ENCODE results near the gene AMBRA1. TPM values are rescaled to one million over a fixed set of nuclear protein-coding genes. Genes with fewer than 3 reads are reported as not detected.

AMBRA1 gene
- total RNA-seq, 2 donors from 2014 or later: 35.2 to 42.2 TPM

- Histone ChIP-seq H3K4me3 (no peak overlapping the region), H3K27ac (no peak overlapping the region), H3K36me3 (peaks cover 15% of the 10 kb centered on the region), H3K27me3 (replicated peaks; ENCODE audit: insufficient read depth) (no peaks in the 10 kb centered on the region), H3K4me1 (ENCODE audit: control insufficient read depth in 1 of 2, low read depth in 2 of 2) (peaks cover 3 to 16% of the 10 kb centered on the region in 2 donors), H3K9me3 (no peaks in the 10 kb centered on the region)
- no peak for TF ChIP-seq CTCF (IDR thresholded peaks at IDR 0.05)
- DNase-seq (ENCODE audit: low spot score): no peak
- ATAC-seq (ENCODE audit: insufficient number of reproducible peaks, low FRiP score, low read depth): no peak
These were observed 225.9 kb downstream of the AMBRA1 start for GRCh38 chr11:46367916-46368267.

- ATAC-seq (ENCODE audit: insufficient number of reproducible peaks, low FRiP score, low read depth): no peak
- Histone ChIP-seq H3K9me3 (no peaks in the 10 kb centered on the region), H3K27me3 (replicated peaks; ENCODE audit: insufficient read depth) (no peaks in the 10 kb centered on the region), H3K27ac (no peak overlapping the region), H3K4me1 (ENCODE audit: control insufficient read depth in 1 of 2, low read depth in 2 of 2) (peaks cover 3 to 21% of the 10 kb centered on the region in 2 donors), H3K36me3 (peaks cover 12% of the 10 kb centered on the region), H3K4me3 (no peak overlapping the region)
- no peak for DNase-seq (ENCODE audit: low spot score)
- peak; percentile 93 for TF ChIP-seq CTCF (IDR thresholded peaks at IDR 0.05)
These were observed 226.4 kb downstream of the AMBRA1 start for GRCh38 chr11:46367244-46367915.

GRCh38 chr11:46366661-46367161, 227.1 kb downstream of the AMBRA1 start:
- Histone ChIP-seq H3K9me3 (no peaks in the 10 kb centered on the region), H3K27ac (no peak overlapping the region), H3K27me3 (replicated peaks; ENCODE audit: insufficient read depth) (no peaks in the 10 kb centered on the region), H3K4me1 (ENCODE audit: control insufficient read depth in 1 of 2, low read depth in 2 of 2) (peaks cover 10 to 27% of the 10 kb centered on the region in 2 donors), H3K4me3 (no peak overlapping the region), H3K36me3 (peaks cover 9% of the 10 kb centered on the region)
- ATAC-seq (ENCODE audit: insufficient number of reproducible peaks, low FRiP score, low read depth) (no peak), DNase-seq (ENCODE audit: low spot score) (no peak)
- TF ChIP-seq CTCF (IDR thresholded peaks at IDR 0.05): no peak

GRCh38 chr11:46366260-46366659, 227.6 kb downstream of the AMBRA1 start:
- no peak for ATAC-seq (ENCODE audit: insufficient number of reproducible peaks, low FRiP score, low read depth)
- no peak for DNase-seq (ENCODE audit: low spot score)
- Histone ChIP-seq H3K4me1 (ENCODE audit: control insufficient read depth in 1 of 2, low read depth in 2 of 2) (peaks cover 13 to 32% of the 10 kb centered on the region in 2 donors), H3K27ac (no peak overlapping the region), H3K27me3 (replicated peaks; ENCODE audit: insufficient read depth) (no peaks in the 10 kb centered on the region), H3K4me3 (no peak overlapping the region), H3K36me3 (peaks cover 4% of the 10 kb centered on the region), H3K9me3 (no peaks in the 10 kb centered on the region)
- no peak for TF ChIP-seq CTCF (IDR thresholded peaks at IDR 0.05)

GRCh38 chr11:46364791-46365190, 229.0 kb downstream of the AMBRA1 start:
- DNase-seq (ENCODE audit: low spot score): no peak
- ATAC-seq (ENCODE audit: insufficient number of reproducible peaks, low FRiP score, low read depth): no peak
- Histone ChIP-seq H3K9me3 (no peaks in the 10 kb centered on the region), H3K27me3 (replicated peaks; ENCODE audit: insufficient read depth) (no peaks in the 10 kb centered on the region), H3K4me1 (ENCODE audit: control insufficient read depth in 1 of 2, low read depth in 2 of 2) (peaks cover 18 to 39% of the 10 kb centered on the region in 2 donors), H3K27ac (no peak overlapping the region), H3K4me3 (no peak overlapping the region), H3K36me3 (no peaks in the 10 kb centered on the region)
- TF ChIP-seq CTCF (IDR thresholded peaks at IDR 0.05): no peak
